ENCODE results near the gene SCAI. TPM values are rescaled to one million over a fixed set of nuclear protein-coding genes. Genes with fewer than 3 reads are reported as not detected.

SCAI gene
- total RNA-seq, 4 donors from 2014 or later: 5.6 to 10.4 (median 7.8) TPM

- H3K27ac ChIP-seq (replicated peaks in 1 of 4): no peak overlapping the region
- TF ChIP-seq CTCF (IDR thresholded peaks at IDR 0.05): peak in 2 of 3 experiments; percentile 19 to 37
- TF ChIP-seq EP300 (IDR thresholded peaks at IDR 0.05): no peak
- peaks cover 0 to 5% (median 0%) of the 10 kb centered on the region in 4 donors for H3K4me1 ChIP-seq
- intact Hi-C loops (cut with DNase I): no loop called here
- DNase-seq (ENCODE audit: extremely low spot score): no peak
- no peaks in the 10 kb centered on the region for H3K9me3 ChIP-seq
- H3K4me3 ChIP-seq: no peak overlapping the region
- peaks cover 56 to 97% (median 86%) of the 10 kb centered on the region in 4 donors for H3K36me3 ChIP-seq
- no peaks in the 10 kb centered on the region for H3K27me3 ChIP-seq
Measured at GRCh38 chr9:124894741-124895170, 248.6 kb downstream of the SCAI start.

DNA sequence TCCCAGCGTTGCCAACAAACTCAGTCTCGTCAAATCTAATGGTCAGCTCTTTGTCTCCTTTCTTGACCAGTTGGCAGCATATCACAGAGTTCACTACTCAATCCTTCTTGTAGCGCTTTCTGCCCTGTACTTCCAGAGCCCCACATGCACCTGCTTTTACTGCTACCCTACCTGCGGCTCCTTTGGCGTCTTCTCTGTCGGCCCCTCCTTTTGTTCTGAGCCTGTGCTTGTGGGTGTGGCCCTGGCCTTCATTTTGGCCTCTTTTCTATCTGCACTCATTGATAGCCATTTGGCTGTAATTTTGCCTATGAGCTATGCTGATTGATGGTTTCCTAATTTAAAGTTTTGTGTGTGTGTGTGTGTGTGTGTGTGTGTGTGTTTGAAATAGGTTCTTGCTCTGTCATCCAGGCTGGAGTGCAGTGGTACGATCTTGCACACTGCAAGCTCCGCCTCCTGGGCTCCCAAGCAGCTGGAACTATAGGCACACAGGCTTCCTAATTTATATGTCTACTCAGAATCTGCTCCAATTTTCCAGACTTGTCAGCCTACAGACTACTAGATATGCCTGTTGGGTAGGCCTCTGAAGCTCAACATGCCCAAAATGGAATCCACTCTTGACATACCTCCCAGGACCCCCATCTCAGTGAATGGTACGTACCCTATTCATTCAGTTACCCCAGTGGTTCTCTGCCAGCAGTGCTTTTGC lies 249.1 kb downstream of the SCAI start:
- peaks cover 56 to 97% (median 86%) of the 10 kb centered on the region in 4 donors for H3K36me3 ChIP-seq
- H3K27me3 ChIP-seq: no peaks in the 10 kb centered on the region
- no peak overlapping the region for H3K27ac ChIP-seq (replicated peaks in 1 of 4)
- no peak for DNase-seq (ENCODE audit: extremely low spot score)
- TF ChIP-seq POLR2AphosphoS5 (IDR thresholded peaks at IDR 0.05) (no peak), POLR2A (IDR thresholded peaks at IDR 0.05; ENCODE audit: low read depth) (no peak), CTCF (IDR thresholded peaks at IDR 0.05) (no peak), EP300 (IDR thresholded peaks at IDR 0.05) (no peak)
- WGBS: 82% methylated on average over 9 of the region's 9 CpGs
- H3K4me1 ChIP-seq: peaks cover 0 to 5% (median 0%) of the 10 kb centered on the region in 4 donors
- H3K4me3 ChIP-seq: no peak overlapping the region
- intact Hi-C loops (cut with DNase I): no loop called here
- H3K9me3 ChIP-seq: no peaks in the 10 kb centered on the region

Other genes with a start within 250 kb of the SCAI start
- 10 to 100 TPM; 22.5 to 26.5 (median 24.7) TPM for gene GOLGA1, start 202.4 kb downstream of the SCAI start, total RNA-seq
- gene PPP6C, start 46.3 kb upstream of the SCAI start, total RNA-seq: 10 to 100 TPM; 22.1 to 38.4 (median 34.9) TPM
- gene RABEPK, start 57.0 kb upstream of the SCAI start, total RNA-seq: 10 to 100 TPM; 11.2 to 21.6 (median 13.7) TPM
- gene HSPA5, start 97.8 kb upstream of the SCAI start, total RNA-seq: 10 to 100 TPM; 57.7 to 88.3 (median 68.7) TPM
- gene GAPVD1, start 118.3 kb upstream of the SCAI start, total RNA-seq: 10 to 100 TPM; 39.0 to 58.6 (median 45.2) TPM